ENCODE data around the gene ATXN10. TPM values are rescaled to one million over a fixed set of nuclear protein-coding genes. Genes with fewer than 3 reads are reported as not detected.

ATXN10 gene
- total RNA-seq, 1 donor from 2014 or later: 125 TPM

GRCh38 chr22:45760682-45761081, 89.0 kb downstream of the ATXN10 start:
- no peak for ATAC-seq
- Histone ChIP-seq H3K36me3 (peaks cover 5% of the 10 kb centered on the region), H3K4me1 (peaks cover 4% of the 10 kb centered on the region), H3K27me3 (no peaks in the 10 kb centered on the region), H3K9me3 (no peaks in the 10 kb centered on the region), H3K27ac (no peak overlapping the region), H3K4me3 (no peak overlapping the region)
- intact Hi-C loops (cut with DNase I): no loop called here
- no peak for TF ChIP-seq CTCF (IDR thresholded peaks at IDR 0.05)
- DNase-seq: no peak

GRCh38 chr22:45762545-45763235, 91.1 kb downstream of the ATXN10 start:
- Histone ChIP-seq H3K9me3 (no peaks in the 10 kb centered on the region), H3K27me3 (no peaks in the 10 kb centered on the region), H3K27ac (no peak overlapping the region), H3K4me3 (no peak overlapping the region), H3K4me1 (peaks cover 4% of the 10 kb centered on the region), H3K36me3 (peaks cover 5% of the 10 kb centered on the region)
- intact Hi-C loops (cut with DNase I): no loop called here
- TF ChIP-seq CTCF (IDR thresholded peaks at IDR 0.05): no peak
- no peak for DNase-seq
- ATAC-seq: no peak

GRCh38 chr22:45763236-45763624, 91.6 kb downstream of the ATXN10 start:
- Histone ChIP-seq H3K4me1 (peaks cover 4% of the 10 kb centered on the region), H3K27me3 (no peaks in the 10 kb centered on the region), H3K4me3 (no peak overlapping the region), H3K9me3 (no peaks in the 10 kb centered on the region), H3K27ac (no peak overlapping the region), H3K36me3 (peaks cover 5% of the 10 kb centered on the region)
- ATAC-seq (peak; percentile 55), DNase-seq (no peak)
- intact Hi-C loops (cut with DNase I): no loop called here
- no peak for TF ChIP-seq CTCF (IDR thresholded peaks at IDR 0.05)

- Histone ChIP-seq H3K36me3 (peaks cover 5% of the 10 kb centered on the region), H3K4me1 (no peaks in the 10 kb centered on the region), H3K27ac (no peak overlapping the region), H3K4me3 (no peak overlapping the region), H3K27me3 (no peaks in the 10 kb centered on the region), H3K9me3 (no peaks in the 10 kb centered on the region)
- no peak for DNase-seq
- TF ChIP-seq CTCF (IDR thresholded peaks at IDR 0.05): no peak
- intact Hi-C loops (cut with DNase I): no loop called here
- ATAC-seq: no peak
Observed at GRCh38 chr22:45768490-45768889, 96.9 kb downstream of the ATXN10 start.

- H3K9me3 ChIP-seq: no peaks in the 10 kb centered on the region
- peaks cover 5% of the 10 kb centered on the region for H3K36me3 ChIP-seq
- H3K27ac ChIP-seq: no peak overlapping the region
- intact Hi-C loops (cut with DNase I): no loop called here
- H3K4me1 ChIP-seq: no peaks in the 10 kb centered on the region
- no peaks in the 10 kb centered on the region for H3K27me3 ChIP-seq
- no peak for DNase-seq
- TF ChIP-seq CTCF (IDR thresholded peaks at IDR 0.05): no peak
- H3K4me3 ChIP-seq: no peak overlapping the region
- no peak for ATAC-seq
Observed at GRCh38 chr22:45769569-45770210, 98.1 kb downstream of the ATXN10 start.
